Activated CD4-positive, alpha-beta memory T cell treated with anti-CD3 and anti-CD28 coated beads for 36 hours (primary cell): ENCODE data around the gene RASAL1. TPM values are rescaled to one million over a fixed set of nuclear protein-coding genes. Genes with fewer than 3 reads are reported as not detected.
"Not testable (repeated sequence)": the region's sequence is repeated elsewhere in the genome, so short reads cannot be mapped to it uniquely, and the experiment has no call there.

Experiments used
- CTCF ChIA-PET: fragments of 350-600 bp; sonication (Branson Sonifier 250); formaldehyde crosslinking; loops from one replicate; lab custom pipeline; 2021; ENCODE audit warnings: antibody characterized with exemption, inconsistent platforms; lab: Charles Lee
- POLR2A ChIA-PET: fragments of 350-600 bp; sonication (Branson Sonifier 250); formaldehyde crosslinking; loops from one replicate; lab custom pipeline; 2021; ENCODE audit warnings: antibody characterized with exemption; lab: Charles Lee
- DNase-seq: peaks from one replicate; pipeline ENCODE4 v3.0.0-alpha.2; 2020
- H3K27ac Mint-ChIP-seq: one replicate; pipeline ENCODE4 v1.8.0; 2021; ENCODE audit warnings: mixed read lengths
- H3K27me3 Mint-ChIP-seq: one replicate; pipeline ENCODE4 v1.8.0; 2021; ENCODE audit warnings: mixed read lengths
- H3K36me3 Mint-ChIP-seq: one replicate; pipeline ENCODE4 v1.8.0; 2021; ENCODE audit warnings: mixed read lengths
- H3K4me1 Mint-ChIP-seq: one replicate; pipeline ENCODE4 v1.8.0; 2021; ENCODE audit warnings: low read depth, mixed read lengths
- H3K4me3 Mint-ChIP-seq: one replicate; pipeline ENCODE4 v1.8.0; 2021; ENCODE audit warnings: mild to moderate bottlenecking, mixed read lengths
- H3K9me3 Mint-ChIP-seq: one replicate; pipeline ENCODE4 v1.8.0; 2021; ENCODE audit warnings: mixed read lengths
- intact Hi-C: fragments of 100-400 bp; cut with micrococcal nuclease; formaldehyde crosslinking; loops from one replicate; pipeline ENCODE4 v1.15.1; 2023
- total RNA-seq, 2 experiments: library from RNA; stranded (reverse); gene quantifications; one replicate each; pipeline ENCODE4 v1.2.3, GENCODE V29; 2021

The RASAL1 gene
- total RNA-seq, 2 experiments from 2014 or later: 4.4 to 4.9 TPM

DNA sequence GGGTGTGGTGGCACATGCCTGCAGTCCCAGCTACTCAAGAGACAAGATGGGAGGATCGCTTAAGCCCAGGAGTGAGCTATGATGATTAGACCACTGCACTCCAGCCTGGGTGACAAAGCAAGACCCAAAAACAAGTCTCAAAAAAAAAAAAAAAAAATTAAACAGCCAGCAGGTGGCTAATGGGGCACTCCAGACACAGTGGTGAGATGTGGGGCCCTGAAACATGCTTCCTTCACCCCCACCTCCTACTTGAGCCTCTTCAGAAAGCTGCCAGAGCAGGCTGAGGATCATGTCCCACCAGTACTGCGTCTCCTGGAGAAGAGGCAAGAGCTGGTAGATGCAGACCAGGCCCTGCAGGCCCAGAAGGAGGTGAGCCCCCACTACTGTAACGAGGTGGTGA, 16.1 kb upstream of the RASAL1 start:
- H3K36me3 Mint-ChIP-seq: peaks cover 2% of the 10 kb centered on the region
- ChIA-PET POLR2A (interaction anchor here (0.7 kb wide), 1 partner anchor 114 kb away, joined by 4 read pairs; no protein-coding TSS in a partner anchor), CTCF (interaction anchor here (0.9 to 6.6 kb wide), 6 partner anchors 17 to 160 kb away, joined by 3 to 70 read pairs (median 18); partner anchors contain the start of gene RASAL1)
- peaks cover 2% of the 10 kb centered on the region for H3K9me3 Mint-ChIP-seq
- H3K4me3 Mint-ChIP-seq: no peak overlapping the region
- no peak for DNase-seq
- no peak overlapping the region for H3K27ac Mint-ChIP-seq
- H3K4me1 Mint-ChIP-seq: peaks cover 14% of the 10 kb centered on the region
- H3K27me3 Mint-ChIP-seq: peaks cover 8% of the 10 kb centered on the region
- intact Hi-C loops: loop anchor here (2.0 to 10.0 kb wide), 2 partner anchors 45 to 157 kb away; no protein-coding TSS in a partner anchor

DNA sequence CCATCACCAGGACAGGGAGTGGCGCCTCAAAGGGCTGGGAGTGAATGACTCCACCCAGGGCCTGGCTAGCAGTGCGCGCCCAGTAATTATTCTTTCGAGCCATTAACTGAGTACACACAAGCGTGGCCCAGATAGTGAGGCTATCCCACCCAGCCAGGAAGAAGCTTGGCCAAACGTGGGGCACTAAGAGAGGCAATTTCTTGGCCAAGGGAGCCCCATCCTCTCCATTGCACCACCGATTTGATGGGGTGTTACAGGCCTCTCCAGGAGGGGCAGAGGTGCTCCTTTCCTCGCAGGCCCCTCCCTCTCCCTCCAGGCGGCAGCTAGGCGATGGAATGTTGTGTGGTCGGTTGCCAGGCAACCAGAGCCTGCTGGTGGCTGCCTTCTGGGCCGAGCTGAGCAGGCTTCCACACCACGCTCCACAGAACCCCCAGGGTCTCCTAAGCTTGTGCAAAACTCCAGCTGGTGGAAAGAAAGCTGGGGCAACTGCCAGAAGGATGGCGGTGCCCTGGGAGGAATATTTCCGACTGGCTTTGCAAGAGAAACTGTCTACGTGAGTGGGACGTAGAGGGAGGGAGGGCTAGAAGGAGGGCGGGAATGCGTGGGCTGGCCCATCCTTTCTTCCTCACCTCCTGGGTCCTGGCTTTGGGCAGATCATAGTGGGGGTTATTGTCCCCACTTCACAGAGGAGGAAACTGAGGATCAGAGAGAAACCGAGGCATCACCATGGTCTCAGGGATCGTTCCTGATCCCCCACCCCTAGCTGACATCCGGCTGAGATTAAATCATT, 14.0 kb upstream of the RASAL1 start, which contains the start of gene CFAP73:
TSS of gene CFAP73 (plus strand) at position 364 of the 790 bp plus-strand sequence. CDS start at position 498, 134 bp downstream.
- Mint-ChIP-seq H3K4me1 (peaks cover 14% of the 10 kb centered on the region), H3K36me3 (no peaks in the 10 kb centered on the region), H3K27me3 (peaks cover 8% of the 10 kb centered on the region), H3K9me3 (peaks cover 2% of the 10 kb centered on the region), H3K4me3 (no peak within 1 kb of the TSS), H3K27ac (no peak within 1 kb of the TSS)
- ChIA-PET POLR2A (no interaction called here), CTCF (interaction anchor here (1.2 to 6.6 kb wide), 2 partner anchors 14 to 100 kb away, joined by 3 to 70 read pairs; no protein-coding TSS in a partner anchor)
- DNase-seq: peak; percentile 31
- intact Hi-C loops: loop anchor here (10.0 kb wide), 1 partner anchor 155 kb away; no protein-coding TSS in a partner anchor

DNA sequence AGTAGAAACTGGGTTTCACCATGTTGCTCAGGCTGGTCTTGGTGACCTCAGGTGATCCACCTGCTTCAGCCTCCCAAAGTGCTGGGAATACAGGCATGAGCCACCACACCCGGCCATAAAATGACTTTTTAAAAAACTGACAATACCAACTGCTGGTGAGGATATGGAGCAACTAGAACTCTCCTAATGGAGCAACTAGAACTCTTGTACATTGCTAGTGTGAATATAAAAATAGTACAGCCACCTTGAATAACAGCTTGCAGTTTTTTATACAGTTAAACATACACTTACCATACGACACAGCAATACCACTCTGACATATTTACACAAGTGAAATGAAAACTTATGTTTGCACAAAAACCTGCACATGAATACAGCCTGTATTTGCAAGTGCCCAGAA, 11.4 kb upstream of the RASAL1 start:
- H3K27me3 Mint-ChIP-seq: peaks cover under 1% of the 10 kb centered on the region
- peaks cover 7% of the 10 kb centered on the region for H3K4me1 Mint-ChIP-seq
- H3K27ac Mint-ChIP-seq: no peak overlapping the region
- H3K4me3 Mint-ChIP-seq: no peak overlapping the region
- H3K9me3 Mint-ChIP-seq: peaks cover 2% of the 10 kb centered on the region
- intact Hi-C loops: no loop called here
- POLR2A ChIA-PET: no interaction called here
- CTCF ChIA-PET: no interaction called here
- no peaks in the 10 kb centered on the region for H3K36me3 Mint-ChIP-seq
- DNase-seq: no peak

DNA sequence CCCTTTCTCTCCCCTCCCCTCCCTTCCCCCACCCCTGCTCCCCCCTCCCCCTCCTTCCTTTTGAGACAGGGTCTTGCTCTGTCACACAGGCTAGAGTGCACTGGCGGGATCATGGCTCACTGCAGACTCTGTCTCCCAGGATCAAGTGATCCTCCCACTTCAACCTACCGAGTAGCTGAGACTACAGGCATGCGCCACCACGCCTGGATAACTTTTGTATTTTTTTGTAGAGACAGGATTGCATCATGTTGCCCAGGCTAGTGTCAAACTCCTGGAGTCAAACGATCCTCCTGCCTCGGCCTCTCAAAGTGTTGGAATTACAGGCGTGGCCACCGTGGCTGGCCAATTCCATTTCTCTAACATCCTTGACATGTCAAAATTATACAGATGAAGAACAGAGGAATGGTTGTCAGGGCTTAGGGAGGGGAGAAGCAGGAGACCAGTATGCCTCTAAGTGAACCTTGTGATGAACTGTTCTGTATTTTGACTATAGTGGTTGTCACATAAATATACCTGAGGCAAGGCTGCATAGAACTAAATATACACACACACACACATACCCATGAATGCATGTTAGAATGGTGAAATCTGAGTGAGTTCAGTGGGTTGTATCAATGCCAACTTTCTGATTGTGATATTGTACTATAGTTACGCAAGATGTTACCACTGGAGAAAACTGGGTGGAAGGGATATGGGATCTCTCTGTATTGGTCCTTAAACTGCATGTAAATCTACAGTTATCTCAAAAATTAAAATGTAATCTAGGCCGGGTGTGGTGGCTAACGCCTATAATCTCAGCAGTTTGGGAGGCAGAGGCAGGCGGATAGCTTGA, 10.4 kb upstream of the RASAL1 start:
- Mint-ChIP-seq H3K4me1 (peaks cover 6% of the 10 kb centered on the region), H3K36me3 (no peaks in the 10 kb centered on the region), H3K27ac (no peak overlapping the region), H3K9me3 (peaks cover 2% of the 10 kb centered on the region), H3K27me3 (no peaks in the 10 kb centered on the region), H3K4me3 (no peak overlapping the region)
- ChIA-PET CTCF (no interaction called here), POLR2A (no interaction called here)
- DNase-seq: no peak
- intact Hi-C loops: no loop called here

DNA sequence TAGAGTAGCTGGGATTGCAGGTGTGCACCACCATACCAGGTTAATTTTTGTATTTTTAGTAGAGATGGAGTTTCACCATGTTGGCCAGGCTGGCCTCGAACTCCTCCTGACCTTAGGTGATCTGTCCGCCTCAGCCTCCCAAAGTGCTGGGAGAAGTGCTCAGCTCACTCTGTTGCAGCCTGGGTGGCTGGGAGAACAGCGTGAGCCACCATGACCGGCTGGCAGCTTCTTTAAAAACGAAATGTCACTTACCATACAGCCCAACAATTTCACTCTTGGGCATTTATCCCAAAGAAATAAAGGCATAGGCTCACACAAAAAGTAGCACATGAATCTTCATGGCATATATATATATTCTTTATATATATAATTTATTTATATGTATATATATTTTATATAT, 9.2 kb upstream of the RASAL1 start:
- intact Hi-C loops: no loop called here
- Mint-ChIP-seq H3K4me1 (peaks cover 6% of the 10 kb centered on the region), H3K27ac (no peak overlapping the region), H3K27me3 (no peaks in the 10 kb centered on the region), H3K4me3 (no peak overlapping the region), H3K9me3 (peaks cover 2% of the 10 kb centered on the region), H3K36me3 (no peaks in the 10 kb centered on the region)
- no peak for DNase-seq
- CTCF ChIA-PET: no interaction called here
- POLR2A ChIA-PET: no interaction called here

DNA sequence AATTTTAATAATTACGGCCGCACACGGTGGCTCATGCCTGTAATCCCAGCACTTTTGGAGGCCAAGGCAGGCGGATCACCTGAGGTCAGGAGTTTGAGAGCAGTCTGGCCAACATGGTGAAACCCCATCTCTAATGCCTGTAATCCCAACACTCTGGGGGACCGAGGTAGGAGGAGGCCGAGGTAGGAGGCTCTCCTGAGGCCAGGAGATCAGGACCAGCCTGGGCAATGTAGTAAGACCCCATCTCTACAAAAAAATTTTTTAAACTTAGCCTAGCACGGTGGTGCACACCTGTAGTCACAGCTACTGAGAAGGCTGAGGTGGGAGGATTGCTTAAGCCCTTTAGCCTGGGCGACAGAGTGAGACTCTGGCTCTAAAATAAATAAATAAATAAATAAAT, 8.4 kb upstream of the RASAL1 start:
- intact Hi-C loops: no loop called here
- H3K27me3 Mint-ChIP-seq: no peaks in the 10 kb centered on the region
- no peaks in the 10 kb centered on the region for H3K36me3 Mint-ChIP-seq
- H3K27ac Mint-ChIP-seq: no peak overlapping the region
- no peak for DNase-seq
- H3K4me1 Mint-ChIP-seq: peaks cover 6% of the 10 kb centered on the region
- ChIA-PET CTCF (no interaction called here), POLR2A (no interaction called here)
- H3K4me3 Mint-ChIP-seq: no peak overlapping the region
- H3K9me3 Mint-ChIP-seq: peaks cover 2% of the 10 kb centered on the region

DNA sequence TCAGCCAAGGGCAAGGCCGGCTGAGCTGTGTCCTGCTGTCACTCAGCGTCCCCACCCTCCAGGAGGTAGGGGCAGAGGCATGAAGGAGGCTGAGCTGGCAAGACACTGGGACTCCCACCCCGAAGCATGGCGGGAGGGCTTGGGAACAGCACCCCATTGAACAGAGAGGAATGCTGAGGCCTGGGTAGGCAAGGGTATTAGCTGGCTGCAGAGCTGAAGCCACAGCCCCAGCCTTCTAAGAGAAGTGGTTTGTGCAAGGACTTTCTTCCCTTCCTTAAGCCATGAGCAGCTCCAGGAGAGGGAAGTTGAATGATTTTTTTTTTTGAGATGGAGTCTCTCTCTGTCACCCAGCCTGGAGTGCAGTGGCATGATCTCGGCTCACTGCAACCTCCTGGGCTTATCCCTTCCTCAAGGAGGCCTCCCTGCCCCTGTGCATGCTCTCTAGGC, 7.3 kb upstream of the RASAL1 start:
- Mint-ChIP-seq H3K36me3 (no peaks in the 10 kb centered on the region), H3K9me3 (peaks cover 2% of the 10 kb centered on the region), H3K4me3 (no peak overlapping the region), H3K27me3 (no peaks in the 10 kb centered on the region), H3K4me1 (peaks cover 6% of the 10 kb centered on the region), H3K27ac (no peak overlapping the region)
- intact Hi-C loops: no loop called here
- CTCF ChIA-PET: interaction anchor here (1.5 kb wide), 1 partner anchor 10 kb away, joined by 7 read pairs; no protein-coding TSS in a partner anchor
- no peak for DNase-seq
- POLR2A ChIA-PET: no interaction called here

DNA sequence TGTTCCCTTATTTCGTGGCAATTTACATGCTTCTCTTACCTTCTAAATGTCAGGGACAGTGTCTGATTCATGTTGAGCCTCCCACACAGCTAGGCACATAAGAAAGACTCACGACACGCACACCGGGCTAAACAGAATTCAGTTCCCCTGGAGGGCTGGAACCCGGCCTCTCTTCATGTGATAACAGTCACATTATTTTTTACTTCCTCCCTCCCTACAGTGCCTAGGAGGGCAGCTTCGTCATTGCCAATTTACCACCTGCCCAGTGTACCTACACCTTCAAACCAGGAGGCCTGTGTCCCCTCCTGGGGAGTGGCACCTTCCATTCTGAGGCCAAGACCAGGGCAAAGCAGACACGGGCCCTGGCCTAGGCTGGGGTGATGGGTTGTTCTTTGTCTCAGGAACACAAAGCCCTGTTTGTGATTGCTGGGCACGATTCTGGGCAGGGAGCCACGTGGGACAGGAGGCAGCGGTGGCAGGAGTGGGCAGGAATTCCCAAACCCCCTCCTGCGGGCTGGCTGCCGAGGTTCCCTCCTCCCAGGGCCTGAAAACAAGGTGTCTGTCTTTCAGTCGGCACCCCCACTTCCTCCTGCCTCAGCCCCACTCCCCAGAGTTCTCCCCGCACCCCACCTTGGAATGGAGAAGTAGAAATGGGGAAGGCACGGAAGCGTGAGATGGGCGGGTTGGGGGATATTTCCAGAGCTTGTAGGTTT, 6.8 kb upstream of the RASAL1 start:
- POLR2A ChIA-PET: no interaction called here
- DNase-seq: peak; percentile 31
- H3K4me1 Mint-ChIP-seq: peaks cover 6% of the 10 kb centered on the region
- no peaks in the 10 kb centered on the region for H3K27me3 Mint-ChIP-seq
- no peaks in the 10 kb centered on the region for H3K36me3 Mint-ChIP-seq
- CTCF ChIA-PET: interaction anchor here (1.5 kb wide), 1 partner anchor 11 kb away, joined by 7 read pairs; no protein-coding TSS in a partner anchor
- H3K9me3 Mint-ChIP-seq: no peaks in the 10 kb centered on the region
- H3K4me3 Mint-ChIP-seq: no peak overlapping the region
- intact Hi-C loops: no loop called here
- peak overlapping the region; percentile 38 for H3K27ac Mint-ChIP-seq

DNA sequence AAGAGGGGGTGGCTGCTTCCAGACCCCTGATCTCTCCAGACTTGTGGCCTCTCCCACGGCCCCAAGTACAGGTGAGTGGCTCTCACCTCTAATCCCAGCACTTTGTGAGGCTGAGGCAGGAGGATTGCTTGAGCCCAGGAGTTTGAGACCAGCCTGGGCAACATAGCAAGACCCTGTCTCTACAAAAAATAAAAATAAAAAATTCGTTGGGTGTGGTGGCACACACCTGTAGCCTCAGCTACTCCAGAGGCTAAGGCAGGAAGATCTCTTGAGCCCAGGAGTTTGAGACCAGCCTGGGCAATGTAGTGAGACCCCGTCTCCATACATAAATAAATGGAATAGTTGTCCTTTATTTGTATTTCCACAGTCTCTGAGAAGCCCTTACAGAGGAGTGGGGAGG, 6.2 kb upstream of the RASAL1 start:
- DNase-seq, intact Hi-C loops, H3K9me3 Mint-ChIP-seq, H3K4me1 Mint-ChIP-seq, H3K27me3 Mint-ChIP-seq, H3K36me3 Mint-ChIP-seq, POLR2A ChIA-PET, H3K4me3 Mint-ChIP-seq: not testable (repeated sequence)
- CTCF ChIA-PET: interaction anchor here (1.5 kb wide), 1 partner anchor 12 kb away, joined by 7 read pairs; no protein-coding TSS in a partner anchor
- H3K27ac Mint-ChIP-seq: peak overlapping the region; percentile 38

DNA sequence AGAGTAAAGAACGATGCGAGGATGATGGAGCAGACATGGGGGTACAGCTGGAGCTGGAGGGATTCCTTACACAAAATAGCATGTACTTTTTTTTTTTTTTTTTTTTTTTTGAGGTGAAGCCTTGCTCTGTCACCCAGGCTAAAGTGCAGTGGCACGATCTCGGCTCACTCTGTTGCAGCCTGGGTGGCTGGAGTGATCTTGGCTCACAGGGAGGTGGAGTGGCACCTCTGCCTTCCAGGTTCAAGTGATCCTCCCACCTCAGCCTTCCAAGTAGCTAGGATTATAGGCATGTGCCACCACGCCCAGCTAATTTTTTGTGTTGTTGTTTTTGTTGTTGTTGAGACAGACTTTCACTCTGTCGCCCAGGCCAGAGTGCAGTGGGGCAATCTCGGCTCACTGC, 5.1 kb upstream of the RASAL1 start:
- Mint-ChIP-seq H3K4me1 (peaks cover 18% of the 10 kb centered on the region), H3K27ac (no peak overlapping the region), H3K36me3 (no peaks in the 10 kb centered on the region), H3K9me3 (no peaks in the 10 kb centered on the region), H3K27me3 (peaks cover 3% of the 10 kb centered on the region), H3K4me3 (no peak overlapping the region)
- no peak for DNase-seq
- intact Hi-C loops: no loop called here
- POLR2A ChIA-PET: no interaction called here
- CTCF ChIA-PET: interaction anchor here (0.9 kb wide), 1 partner anchor 147 kb away, joined by 3 read pairs; no protein-coding TSS in a partner anchor

DNA sequence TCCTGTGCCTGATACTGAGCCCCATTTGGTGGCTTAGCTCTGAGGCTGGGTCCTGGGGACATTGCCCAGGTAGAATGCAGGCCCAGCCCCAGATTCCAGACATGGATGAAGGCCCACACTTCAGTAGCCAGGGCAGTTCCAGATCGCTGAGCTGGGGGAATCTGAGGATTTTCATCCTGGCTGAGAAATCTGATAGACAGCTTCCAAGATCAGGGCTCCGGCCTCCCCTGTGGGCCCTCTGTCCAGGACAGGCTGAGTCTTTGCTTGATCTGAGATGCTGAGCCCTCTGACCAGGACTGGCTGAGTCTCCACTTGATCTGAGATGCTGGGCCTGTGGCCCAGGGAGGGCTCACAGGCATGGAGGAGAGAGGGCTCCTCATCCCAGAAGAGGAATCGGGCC, 3.3 kb upstream of the RASAL1 start:
- H3K36me3 Mint-ChIP-seq: no peaks in the 10 kb centered on the region
- peaks cover 5% of the 10 kb centered on the region for H3K27me3 Mint-ChIP-seq
- H3K9me3 Mint-ChIP-seq: no peaks in the 10 kb centered on the region
- no peak for DNase-seq
- peaks cover 23% of the 10 kb centered on the region for H3K4me1 Mint-ChIP-seq
- intact Hi-C loops: no loop called here
- no peak overlapping the region for H3K27ac Mint-ChIP-seq
- ChIA-PET CTCF (interaction anchor here (0.6 to 2.6 kb wide), 4 partner anchors 36 to 146 kb away, joined by 3 to 8 read pairs (median 4); no protein-coding TSS in a partner anchor), POLR2A (no interaction called here)
- no peak overlapping the region for H3K4me3 Mint-ChIP-seq
